ENCODE data around the gene KCNE2.

Gene KCNE2

DNA sequence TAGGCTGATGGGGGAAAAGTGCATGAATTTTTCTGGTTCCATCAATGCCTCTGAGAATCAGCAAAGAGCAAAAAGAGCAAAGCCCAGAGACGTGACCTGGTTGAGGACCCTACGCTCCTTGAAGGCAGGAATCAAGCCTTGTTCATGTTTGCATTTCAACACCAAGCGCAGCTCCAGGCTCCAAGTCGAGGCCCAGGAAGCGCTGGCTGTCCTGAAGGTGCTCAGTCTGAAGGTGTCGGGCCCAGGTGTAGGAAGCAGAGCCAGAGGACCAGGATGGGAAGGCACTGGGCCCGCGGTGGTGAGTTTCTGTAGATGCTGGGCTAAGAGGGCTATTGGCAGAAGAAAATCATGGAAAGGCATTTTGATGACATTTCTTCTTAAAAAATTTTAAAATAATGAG lies 25.6 kb upstream of the KCNE2 start:
- no peaks in the 10 kb centered on the region for H3K9me3 ChIP-seq (ENCODE audit: insufficient read depth, low read depth, low read length)
- no peak overlapping the region for H3K27ac ChIP-seq (ENCODE audit: low read depth, low read length)
- no peaks in the 10 kb centered on the region for H3K4me1 ChIP-seq (ENCODE audit: insufficient read depth, low read length)
- WGBS: 92% methylated on average over 8 of the region's 8 CpGs
- H3K4me3 ChIP-seq (ENCODE audit: low read length): no peak overlapping the region
- H3K9ac ChIP-seq (ENCODE audit: low read depth, low read length): no peak overlapping the region
- H3K36me3 ChIP-seq (ENCODE audit: insufficient read depth, low read length): no peaks in the 10 kb centered on the region
- H3K27me3 ChIP-seq (ENCODE audit: insufficient read depth, low read length): no peaks in the 10 kb centered on the region

DNA sequence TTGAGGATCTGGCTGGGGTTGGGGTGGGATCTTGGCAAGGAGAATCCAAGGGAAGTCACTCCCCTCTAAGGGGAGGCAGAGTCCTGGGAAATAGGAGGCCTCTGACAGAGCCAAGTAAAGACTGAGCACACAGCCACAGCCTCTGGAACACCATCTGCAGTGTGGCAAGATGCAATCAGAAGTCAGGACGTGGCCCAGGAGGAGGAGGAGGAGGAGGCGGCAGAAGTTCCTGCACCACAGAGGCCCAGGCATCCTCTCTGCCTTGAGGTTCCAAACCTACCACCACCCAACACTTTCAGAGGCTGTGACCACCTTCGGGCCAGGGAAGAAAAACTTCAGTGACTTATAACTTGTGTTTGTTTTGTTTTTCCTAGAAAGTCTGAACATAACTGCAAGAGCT lies 23.7 kb upstream of the KCNE2 start:
- Histone ChIP-seq H3K4me1 (ENCODE audit: insufficient read depth, low read length) (no peaks in the 10 kb centered on the region), H3K9me3 (ENCODE audit: insufficient read depth, low read depth, low read length) (no peaks in the 10 kb centered on the region), H3K27me3 (ENCODE audit: insufficient read depth, low read length) (no peaks in the 10 kb centered on the region), H3K9ac (ENCODE audit: low read depth, low read length) (no peak overlapping the region), H3K36me3 (ENCODE audit: insufficient read depth, low read length) (no peaks in the 10 kb centered on the region), H3K27ac (ENCODE audit: low read depth, low read length) (no peak overlapping the region), H3K4me3 (ENCODE audit: low read length) (no peak overlapping the region)
- 83% methylated on average over 1 of the region's 3 CpGs for WGBS

DNA sequence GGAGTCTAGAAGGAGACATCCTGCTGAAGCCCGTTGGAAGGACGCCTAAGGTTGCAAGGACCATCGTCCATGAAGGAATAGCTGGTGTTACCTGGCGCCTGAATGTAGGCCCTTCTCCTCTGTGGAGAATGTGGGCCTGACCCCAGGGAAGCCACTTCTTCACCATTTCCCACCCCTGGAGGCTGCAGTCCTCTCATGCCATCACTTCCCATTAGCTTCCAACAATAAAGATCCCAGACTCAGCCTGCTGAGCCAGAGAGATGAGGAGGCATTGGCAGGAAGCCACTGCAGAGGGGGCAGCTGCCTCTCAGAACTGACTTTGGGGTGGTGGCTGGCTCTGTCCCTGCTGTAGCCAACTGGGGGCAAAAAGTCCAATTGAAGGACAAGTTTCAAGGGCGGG lies 21.3 kb upstream of the KCNE2 start:
- 93% methylated on average over 5 of the region's 5 CpGs for WGBS
- H3K4me1 ChIP-seq (ENCODE audit: insufficient read depth, low read length): no peaks in the 10 kb centered on the region
- H3K9me3 ChIP-seq (ENCODE audit: insufficient read depth, low read depth, low read length): no peaks in the 10 kb centered on the region
- H3K27me3 ChIP-seq (ENCODE audit: insufficient read depth, low read length): no peaks in the 10 kb centered on the region
- H3K27ac ChIP-seq (ENCODE audit: low read depth, low read length): no peak overlapping the region
- H3K36me3 ChIP-seq (ENCODE audit: insufficient read depth, low read length): no peaks in the 10 kb centered on the region
- H3K4me3 ChIP-seq (ENCODE audit: low read length): no peak overlapping the region
- H3K9ac ChIP-seq (ENCODE audit: low read depth, low read length): no peak overlapping the region

DNA sequence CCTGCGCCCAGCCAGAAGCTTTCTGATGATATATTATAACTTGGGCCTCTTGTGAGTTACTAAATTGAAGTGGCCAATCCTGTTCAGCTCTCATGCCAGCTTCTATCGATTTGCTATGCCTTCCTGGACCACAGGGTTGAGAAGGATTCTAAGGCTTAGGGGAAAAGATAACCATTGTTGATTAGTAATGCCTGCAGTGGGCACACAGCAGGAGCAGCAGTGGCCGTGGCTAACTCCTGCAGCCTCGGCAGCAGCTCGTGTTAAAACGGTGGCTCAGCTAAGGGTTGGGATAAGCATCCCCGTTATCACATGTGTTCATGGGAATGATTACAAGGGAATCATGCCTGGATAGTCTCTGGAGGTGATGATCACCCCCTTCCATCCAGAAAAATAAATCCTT lies 20.5 kb upstream of the KCNE2 start:
- no peak overlapping the region for H3K4me3 ChIP-seq (ENCODE audit: low read length)
- 87% methylated on average over 7 of the region's 7 CpGs for WGBS
- H3K9ac ChIP-seq (ENCODE audit: low read depth, low read length): no peak overlapping the region
- no peak overlapping the region for H3K27ac ChIP-seq (ENCODE audit: low read depth, low read length)
- H3K27me3 ChIP-seq (ENCODE audit: insufficient read depth, low read length): no peaks in the 10 kb centered on the region
- no peaks in the 10 kb centered on the region for H3K9me3 ChIP-seq (ENCODE audit: insufficient read depth, low read depth, low read length)
- no peaks in the 10 kb centered on the region for H3K4me1 ChIP-seq (ENCODE audit: insufficient read depth, low read length)
- no peaks in the 10 kb centered on the region for H3K36me3 ChIP-seq (ENCODE audit: insufficient read depth, low read length)

DNA sequence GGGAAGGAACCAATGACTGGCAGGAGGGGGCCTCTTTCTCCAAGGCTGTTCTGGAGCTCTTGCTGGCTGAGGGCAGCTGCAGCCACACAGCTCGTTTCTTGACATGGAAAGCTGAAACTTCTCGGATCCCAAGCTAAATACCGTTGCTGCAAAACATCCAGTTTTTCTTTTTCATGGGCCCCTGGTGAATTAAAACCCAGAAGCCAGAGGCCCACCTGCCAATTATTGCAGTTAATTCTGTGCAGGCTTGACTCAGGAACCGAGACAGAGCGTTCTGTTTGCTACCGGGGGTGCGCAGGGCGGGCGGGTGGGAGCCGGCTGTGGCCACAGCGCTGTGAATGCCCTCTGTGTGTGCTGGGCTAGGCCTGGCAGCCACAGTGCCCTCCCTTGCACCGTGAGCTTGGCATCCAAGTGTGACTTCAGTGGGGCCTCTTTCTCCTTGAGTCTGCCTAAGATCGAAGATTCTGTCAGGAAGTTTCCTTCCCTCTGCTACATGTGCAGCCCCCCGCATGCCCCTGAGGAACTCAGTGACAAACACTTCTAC lies 19.9 kb upstream of the KCNE2 start:
- Histone ChIP-seq H3K4me3 (ENCODE audit: low read length) (no peak overlapping the region), H3K4me1 (ENCODE audit: insufficient read depth, low read length) (no peaks in the 10 kb centered on the region), H3K9ac (ENCODE audit: low read depth, low read length) (no peak overlapping the region), H3K9me3 (ENCODE audit: insufficient read depth, low read depth, low read length) (no peaks in the 10 kb centered on the region), H3K27me3 (ENCODE audit: insufficient read depth, low read length) (no peaks in the 10 kb centered on the region), H3K27ac (ENCODE audit: low read depth, low read length) (no peak overlapping the region), H3K36me3 (ENCODE audit: insufficient read depth, low read length) (no peaks in the 10 kb centered on the region)
- 95% methylated on average over 14 of the region's 14 CpGs for WGBS

DNA sequence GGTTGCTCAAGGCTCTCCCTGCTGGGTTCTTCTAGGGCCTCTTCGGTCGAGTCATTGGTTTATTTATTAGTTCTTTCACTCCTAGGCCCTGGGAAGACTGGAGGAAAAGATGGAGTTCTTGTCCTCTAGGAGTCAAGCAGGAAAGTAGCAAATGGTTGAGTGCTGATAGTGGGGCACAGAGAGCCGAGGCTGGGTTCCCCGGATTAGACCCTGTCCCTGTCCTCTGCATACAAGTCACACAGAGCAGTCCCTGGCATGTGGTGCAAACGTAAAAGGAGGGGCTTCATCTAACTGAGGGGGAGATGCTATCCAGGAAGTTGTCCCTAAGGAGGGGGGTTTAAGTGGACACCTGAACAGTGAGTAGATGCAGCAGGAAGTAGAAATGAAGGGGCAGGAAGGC lies 19.2 kb upstream of the KCNE2 start:
- H3K9me3 ChIP-seq (ENCODE audit: insufficient read depth, low read depth, low read length): no peaks in the 10 kb centered on the region
- 94% methylated on average over 5 of the region's 5 CpGs for WGBS
- H3K4me1 ChIP-seq (ENCODE audit: insufficient read depth, low read length): no peaks in the 10 kb centered on the region
- H3K36me3 ChIP-seq (ENCODE audit: insufficient read depth, low read length): no peaks in the 10 kb centered on the region
- H3K27me3 ChIP-seq (ENCODE audit: insufficient read depth, low read length): no peaks in the 10 kb centered on the region
- H3K9ac ChIP-seq (ENCODE audit: low read depth, low read length): no peak overlapping the region
- H3K4me3 ChIP-seq (ENCODE audit: low read length): no peak overlapping the region
- H3K27ac ChIP-seq (ENCODE audit: low read depth, low read length): no peak overlapping the region

DNA sequence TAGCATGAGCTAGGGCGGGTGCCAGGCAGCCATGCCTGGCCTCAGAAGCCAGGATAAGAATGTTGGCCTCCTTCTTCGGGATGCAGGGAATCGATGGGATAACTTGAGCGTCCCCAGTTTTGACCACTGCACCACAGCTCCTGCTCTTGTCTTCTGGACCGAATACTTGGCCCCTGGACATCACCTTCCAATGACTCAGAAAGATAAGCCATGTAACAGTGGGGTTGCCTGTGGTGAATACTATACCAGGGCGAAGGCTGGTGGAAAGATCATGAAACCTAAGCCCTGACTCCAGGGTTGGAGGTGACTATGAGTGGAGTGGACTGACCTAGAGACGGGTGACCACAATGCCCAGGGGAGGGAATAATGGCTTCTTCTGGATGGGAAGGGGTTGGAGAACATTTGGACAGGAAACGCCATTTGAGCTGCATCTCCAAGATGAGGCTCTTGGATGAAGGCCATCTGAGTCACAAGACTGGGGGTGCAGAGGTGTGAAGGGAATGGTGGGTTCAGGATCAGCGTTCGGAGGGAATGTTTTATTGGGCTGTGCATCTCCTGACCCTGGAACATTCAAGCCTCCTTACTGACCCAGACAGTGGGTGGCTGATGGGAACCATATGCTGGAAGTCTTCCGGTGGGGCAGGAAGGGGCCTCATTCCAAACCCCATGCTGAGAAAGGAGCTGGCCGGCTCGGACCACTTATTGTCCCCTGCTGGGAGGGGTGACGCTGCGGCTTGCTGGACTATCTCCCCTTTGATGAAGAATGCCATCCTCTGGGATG lies 18.5 kb upstream of the KCNE2 start:
- no peaks in the 10 kb centered on the region for H3K9me3 ChIP-seq (ENCODE audit: insufficient read depth, low read depth, low read length)
- WGBS: 84% methylated on average over 15 of the region's 15 CpGs

DNA sequence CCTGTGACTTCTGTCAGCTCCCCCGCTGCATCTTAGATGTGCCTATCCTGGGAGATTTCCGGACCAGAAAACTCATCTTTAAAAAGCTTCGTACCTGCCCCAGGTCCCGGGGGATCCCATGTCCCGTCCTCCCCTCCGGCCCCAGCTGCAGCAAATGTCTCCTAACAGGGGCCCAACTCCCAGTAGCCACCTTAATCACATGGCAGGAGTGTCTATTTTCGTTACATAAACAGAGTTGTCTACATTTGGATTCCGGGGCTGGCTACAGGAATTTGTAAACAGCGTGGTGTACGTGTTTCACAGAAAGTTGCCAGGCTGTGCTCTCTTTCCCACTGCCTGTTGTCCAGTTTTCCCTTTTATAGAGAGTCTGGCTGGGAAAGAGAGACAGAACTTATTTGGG lies 17.9 kb upstream of the KCNE2 start:
- 94% methylated on average over 10 of the region's 10 CpGs for WGBS

More for the DNA sequence above, 18.5 kb upstream of the KCNE2 start:
- Histone ChIP-seq H3K4me1 (ENCODE audit: insufficient read depth, low read length) (no peaks in the 10 kb centered on the region), H3K36me3 (ENCODE audit: insufficient read depth, low read length) (no peaks in the 10 kb centered on the region), H3K27me3 (ENCODE audit: insufficient read depth, low read length) (no peaks in the 10 kb centered on the region), H3K9ac (ENCODE audit: low read depth, low read length) (no peak overlapping the region), H3K27ac (ENCODE audit: low read depth, low read length) (no peak overlapping the region), H3K4me3 (ENCODE audit: low read length) (no peak overlapping the region)

DNA sequence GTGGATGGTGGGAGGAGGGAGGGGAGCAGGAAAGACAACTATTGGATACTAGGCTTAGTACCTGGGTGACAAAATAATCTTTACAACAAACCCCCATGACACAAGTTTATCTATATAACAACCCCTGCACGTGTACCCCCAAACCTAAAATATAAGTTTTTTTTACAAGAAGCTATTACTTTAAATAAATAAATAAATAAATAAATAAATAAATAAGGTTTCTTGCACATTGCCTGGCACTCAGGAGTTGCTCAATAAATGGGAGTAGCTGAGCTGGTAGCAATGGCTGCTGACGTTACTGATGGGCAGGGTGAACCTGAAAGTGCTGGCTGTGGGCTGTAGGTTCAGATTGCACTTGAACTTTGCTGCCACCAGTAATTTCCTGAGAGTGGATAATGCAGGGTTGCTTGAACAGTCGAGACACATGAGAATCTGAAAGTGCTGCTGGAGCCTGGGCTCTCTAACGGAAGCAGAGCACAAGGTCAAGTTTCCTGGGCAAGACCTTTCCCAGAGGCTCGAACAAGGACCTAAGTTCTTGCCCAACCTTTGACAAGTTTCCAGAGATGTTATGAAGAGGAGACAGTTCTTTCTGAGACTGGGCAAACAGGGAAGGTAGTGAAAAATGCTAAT lies 14.8 kb upstream of the KCNE2 start:
- Histone ChIP-seq H3K36me3 (ENCODE audit: insufficient read depth, low read length) (no peaks in the 10 kb centered on the region), H3K27me3 (ENCODE audit: insufficient read depth, low read length) (no peaks in the 10 kb centered on the region), H3K9ac (ENCODE audit: low read depth, low read length) (no peak overlapping the region), H3K4me1 (ENCODE audit: insufficient read depth, low read length) (no peaks in the 10 kb centered on the region), H3K4me3 (ENCODE audit: low read length) (no peak overlapping the region), H3K27ac (ENCODE audit: low read depth, low read length) (no peak overlapping the region), H3K9me3 (ENCODE audit: insufficient read depth, low read depth, low read length) (no peaks in the 10 kb centered on the region)
- WGBS: 88% methylated on average over 4 of the region's 5 CpGs

More for the DNA sequence above, 17.9 kb upstream of the KCNE2 start:
- Histone ChIP-seq H3K36me3 (ENCODE audit: insufficient read depth, low read length) (no peaks in the 10 kb centered on the region), H3K27ac (ENCODE audit: low read depth, low read length) (no peak overlapping the region), H3K27me3 (ENCODE audit: insufficient read depth, low read length) (no peaks in the 10 kb centered on the region), H3K4me3 (ENCODE audit: low read length) (no peak overlapping the region), H3K9me3 (ENCODE audit: insufficient read depth, low read depth, low read length) (no peaks in the 10 kb centered on the region), H3K9ac (ENCODE audit: low read depth, low read length) (no peak overlapping the region), H3K4me1 (ENCODE audit: insufficient read depth, low read length) (no peaks in the 10 kb centered on the region)

DNA sequence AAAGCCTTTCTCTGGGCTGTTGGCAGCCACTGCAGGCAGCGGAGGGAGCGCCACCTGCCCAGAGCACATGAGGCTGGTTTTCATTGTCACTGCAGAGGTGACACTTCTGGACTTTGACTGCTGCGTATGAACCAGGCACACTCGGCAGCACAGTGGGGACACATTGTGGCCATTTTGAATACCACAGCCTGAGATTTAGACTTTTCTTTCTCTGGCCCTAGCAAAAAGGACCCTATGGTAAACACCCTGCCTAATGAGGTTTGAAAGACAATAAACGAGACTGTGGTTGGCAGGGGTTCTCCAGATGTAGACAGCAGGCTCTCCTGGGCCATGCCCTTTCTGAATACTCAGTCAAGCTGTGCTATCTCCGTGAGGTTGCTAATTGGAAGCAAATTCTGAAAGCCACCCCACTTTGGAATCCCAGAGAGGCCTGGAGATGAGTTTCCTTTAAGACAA lies 12.0 kb upstream of the KCNE2 start:
- Histone ChIP-seq H3K4me3 (ENCODE audit: low read length) (no peak overlapping the region), H3K9ac (ENCODE audit: low read depth, low read length) (no peak overlapping the region), H3K27me3 (ENCODE audit: insufficient read depth, low read length) (no peaks in the 10 kb centered on the region), H3K4me1 (ENCODE audit: insufficient read depth, low read length) (no peaks in the 10 kb centered on the region), H3K9me3 (ENCODE audit: insufficient read depth, low read depth, low read length) (no peaks in the 10 kb centered on the region), H3K27ac (ENCODE audit: low read depth, low read length) (no peak overlapping the region), H3K36me3 (ENCODE audit: insufficient read depth, low read length) (no peaks in the 10 kb centered on the region)
- WGBS: 54% methylated on average over 6 of the region's 6 CpGs

DNA sequence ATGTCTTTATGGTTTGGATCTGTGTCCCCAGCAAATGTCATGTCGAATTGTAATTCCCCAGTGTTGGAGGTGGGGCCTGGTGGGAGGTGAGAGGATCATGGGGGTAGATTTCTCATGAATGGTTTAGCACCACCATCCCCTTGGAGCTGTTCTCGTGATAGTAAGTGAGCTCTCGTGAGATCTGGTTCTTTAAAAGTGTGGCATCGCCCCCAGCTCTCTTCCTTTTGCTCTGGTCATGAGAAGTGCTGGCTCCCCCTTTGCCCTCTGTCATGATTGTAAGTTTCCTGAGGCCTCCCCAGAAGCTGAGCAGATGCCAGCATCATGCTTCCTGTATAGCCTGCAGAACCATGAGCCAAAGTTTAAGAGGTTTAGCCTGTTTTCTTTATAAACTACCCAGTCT lies 11.2 kb upstream of the KCNE2 start:
- H3K9ac ChIP-seq (ENCODE audit: low read depth, low read length): no peak overlapping the region
- H3K27me3 ChIP-seq (ENCODE audit: insufficient read depth, low read length): no peaks in the 10 kb centered on the region
- 91% methylated on average over 4 of the region's 4 CpGs for WGBS
- H3K4me1 ChIP-seq (ENCODE audit: insufficient read depth, low read length): no peaks in the 10 kb centered on the region
- H3K9me3 ChIP-seq (ENCODE audit: insufficient read depth, low read depth, low read length): no peaks in the 10 kb centered on the region
- H3K36me3 ChIP-seq (ENCODE audit: insufficient read depth, low read length): no peaks in the 10 kb centered on the region
- H3K4me3 ChIP-seq (ENCODE audit: low read length): no peak overlapping the region
- no peak overlapping the region for H3K27ac ChIP-seq (ENCODE audit: low read depth, low read length)
